IMR-90 (cell line): ENCODE data around the gene EIF5A2. TPM values are rescaled to one million over a fixed set of nuclear protein-coding genes. Genes with fewer than 3 reads are reported as not detected.

Source experiments
- ATAC-seq: fragments of 200-7000 bp; cut with Tn5 transposase; 2 replicates; pipeline ENCODE4 v1.9.1; 2020; ENCODE audit warnings: low read depth, mild to moderate bottlenecking, moderate library complexity
- BruUV-seq: library from RNA; stranded (reverse); fragments of 400-500 nt; replicated peaks from 2 replicates; lab custom pipeline; 2021; lab: Mats Ljungman, UMichigan
- CTCF ChIA-PET: fragments of 300-600 bp; formaldehyde crosslinking; extraction: SDS; loops from one replicate; lab custom pipeline; 2021; ENCODE audit warnings: antibody characterized with exemption; lab: Yijun Ruan, JAX
- POLR2A ChIA-PET: fragments of 300-600 bp; sonication (Branson Sonifier 250); formaldehyde crosslinking; loops from one replicate; lab custom pipeline; 2022; ENCODE audit warnings: antibody characterized with exemption; ENCODE audit not compliant: unreplicated experiment; lab: Charles Lee
- DNase-seq: peaks from one replicate; pipeline ENCODE4 v3.0.0; 2013
- H2AFZ ChIP-seq: replicated peaks from 2 replicates; pipeline ENCODE3; 2013; ENCODE audit warnings: low read length, mild to moderate bottlenecking; ENCODE audit not compliant: poor library complexity
- H2AK5ac ChIP-seq: 2 replicates; pipeline ENCODE4 v1.6.1; 2013; ENCODE audit warnings: low read depth, low read length, inconsistent platforms
- H2AK9ac ChIP-seq: replicated peaks from 2 replicates; pipeline ENCODE3; 2013; ENCODE audit warnings: mild to moderate bottlenecking, low read depth, low read length, moderate library complexity; ENCODE audit not compliant: poor library complexity
- H2BK120ac ChIP-seq: 2 replicates; pipeline ENCODE4 v1.6.1; 2013; ENCODE audit warnings: low read depth, low read length, inconsistent platforms
- H2BK15ac ChIP-seq: 3 replicates; pipeline ENCODE4 v1.6.1; 2013; ENCODE audit warnings: low read depth, low read length, inconsistent platforms
- H2BK20ac ChIP-seq: 2 replicates; pipeline ENCODE4 v1.6.1; 2013; ENCODE audit warnings: low read depth, mild to moderate bottlenecking, inconsistent platforms, low read length, moderate library complexity
- H2BK5ac ChIP-seq: 2 replicates; pipeline ENCODE4 v1.6.1; 2013; ENCODE audit warnings: mild to moderate bottlenecking, low read depth, low read length, inconsistent platforms; ENCODE audit not compliant: poor library complexity, severe bottlenecking
- H3K14ac ChIP-seq: replicated peaks from 2 replicates; pipeline ENCODE4 v1.6.1; 2013; ENCODE audit warnings: low read depth, low read length, inconsistent platforms
- H3K18ac ChIP-seq: 2 replicates; pipeline ENCODE4 v1.6.1; 2013; ENCODE audit warnings: low read depth, low read length, control low read depth
- H3K23ac ChIP-seq: 2 replicates; pipeline ENCODE4 v1.6.1; 2013; ENCODE audit warnings: low read depth, low read length, inconsistent platforms
- H3K27ac ChIP-seq: 2 replicates; pipeline ENCODE4 v1.5.1; 2013; ENCODE audit warnings: mild to moderate bottlenecking, control low read depth, low read length; ENCODE audit not compliant: insufficient read depth
- H3K27me3 ChIP-seq: 2 replicates; pipeline ENCODE4 v1.6.1; 2013; ENCODE audit warnings: low read length; ENCODE audit not compliant: control insufficient read depth, insufficient read depth
- H3K36me3 ChIP-seq: 2 replicates; pipeline ENCODE4 v1.6.1; 2013; ENCODE audit warnings: low read length, mixed read lengths; ENCODE audit not compliant: control insufficient read depth, insufficient read depth
- H3K4ac ChIP-seq: 2 replicates; pipeline ENCODE4 v1.6.1; 2013; ENCODE audit warnings: low read depth, low read length, inconsistent platforms
- H3K4me1 ChIP-seq: 2 replicates; pipeline ENCODE4 v1.6.1; 2013; ENCODE audit warnings: low read length, mixed read lengths; ENCODE audit not compliant: control insufficient read depth, insufficient read depth
- H3K4me2 ChIP-seq: 2 replicates; pipeline ENCODE4 v1.6.1; 2013; ENCODE audit warnings: low read depth, mild to moderate bottlenecking, control low read depth, low read length, moderate library complexity
- H3K4me3 ChIP-seq: 2 replicates; pipeline ENCODE4 v1.5.1; 2013; ENCODE audit warnings: low read depth, mild to moderate bottlenecking, control low read depth, low read length, moderate library complexity; ENCODE audit not compliant: insufficient read depth
- H3K56ac ChIP-seq: 2 replicates; pipeline ENCODE4 v1.6.1; 2013; ENCODE audit warnings: low read length, inconsistent platforms; ENCODE audit not compliant: insufficient read depth; ENCODE audit errors: extremely low read depth
- H3K79me1 ChIP-seq, 2 experiments: 2 replicates each; pipeline ENCODE4 v1.6.1; 2013; ENCODE audit warnings: low read length in 2 of 2, inconsistent platforms in 1 of 2, low read depth in 1 of 2
- H3K9ac ChIP-seq: 2 replicates; pipeline ENCODE4 v1.6.1; 2013; ENCODE audit warnings: low read depth, low read length, control low read depth
- H3K9me1 ChIP-seq: 2 replicates; pipeline ENCODE4 v1.6.1; 2013; ENCODE audit warnings: low read length, inconsistent platforms; ENCODE audit not compliant: insufficient read depth
- H3K9me3 ChIP-seq: 2 replicates; pipeline ENCODE4 v1.6.1; 2013; ENCODE audit warnings: low read length; ENCODE audit not compliant: control insufficient read depth, insufficient read depth
- H4K20me1 ChIP-seq: 2 replicates; pipeline ENCODE4 v1.6.1; 2013; ENCODE audit warnings: low read length, inconsistent platforms; ENCODE audit not compliant: insufficient read depth
- H4K5ac ChIP-seq: 2 replicates; pipeline ENCODE4 v1.6.1; 2013; ENCODE audit warnings: mild to moderate bottlenecking, low read depth, low read length, control low read depth
- H4K8ac ChIP-seq, 2 experiments: 2 replicates each; pipeline ENCODE4 v1.6.1; 2013; ENCODE audit warnings: low read depth in 2 of 2, low read length in 2 of 2, control low read depth in 1 of 2, inconsistent platforms in 1 of 2
- H4K91ac ChIP-seq: 2 replicates; pipeline ENCODE4 v1.6.1; 2013; ENCODE audit warnings: low read depth, low read length, inconsistent platforms; ENCODE audit not compliant: insufficient read depth
- BHLHE40 ChIP-seq: fragments of 150-350 bp; IDR thresholded peaks from 2 replicates; pipeline ENCODE4 v1.6.1; 2016; ENCODE audit warnings: mild to moderate bottlenecking, low read depth, low read length
- CHD1 ChIP-seq: IDR thresholded peaks from 2 replicates; pipeline ENCODE4 v1.6.1; 2012; ENCODE audit warnings: low read depth, low read length, improper control_type of control experiment
- ELK1 ChIP-seq: fragments of 150-350 bp; IDR thresholded peaks from 2 replicates; pipeline ENCODE4 v1.6.1; 2016; ENCODE audit warnings: low read depth, mild to moderate bottlenecking, low read length, moderate library complexity, borderline replicate concordance
- FOS ChIP-seq: fragments of 150-350 bp; IDR thresholded peaks from 2 replicates; pipeline ENCODE4 v1.6.1; 2016; ENCODE audit warnings: low read depth, low read length
- MAFK ChIP-seq: IDR thresholded peaks from 2 replicates; pipeline ENCODE4 v1.6.1; 2012; ENCODE audit warnings: low read depth, low read length, improper control_type of control experiment
- MAZ ChIP-seq: IDR thresholded peaks from 2 replicates; pipeline ENCODE4 v1.6.1; 2012; ENCODE audit warnings: low read depth, mild to moderate bottlenecking, low read length, improper control_type of control experiment, moderate library complexity, borderline replicate concordance
- RAD21 ChIP-seq: IDR thresholded peaks from 2 replicates; pipeline ENCODE4 v1.6.1; 2012; ENCODE audit warnings: low read length, improper control_type of control experiment
- WGBS, 2 experiments: methylation state at CpG; one replicate each; pipeline versions ENCODE4 v1.1.5 to v1.1.7; 2013; ENCODE audit warnings: missing lambda C conversion rate in 2 of 2; ENCODE audit not compliant: insufficient read length in 1 of 2; ENCODE audit errors: extremely low coverage in 2 of 2; 5-methylcytosine and 5-hydroxymethylcytosine counted together
- dilution Hi-C: fragments of 300-500 bp; cut with HindIII; formaldehyde crosslinking; loops from one replicate; pipeline ENCODE4 v1.14.3; 2018; ENCODE audit warnings: low sequenced_read_pairs; ENCODE audit not compliant: unreplicated experiment
- in situ Hi-C: fragments of 300-500 bp; cut with MboI; formaldehyde crosslinking; loops from 3 replicates; pipeline ENCODE4 v1.14.3; 2019; ENCODE audit warnings: low sequenced_read_pairs, inconsistent platforms, mixed read lengths
- intact Hi-C: fragments of 100-400 bp; cut with micrococcal nuclease; formaldehyde crosslinking; loops from 2 replicates; pipeline ENCODE4 v1.10.0; 2022
- polyA plus RNA-seq, 3 experiments: library from polyadenylated mRNA; depleted of rRNA; stranded (reverse); fragments of >200 nt; gene quantifications; 2 replicates each; pipeline ENCODE4 v1.2.3, GENCODE V29; 2012; ENCODE audit warnings: low replicate concordance in 1 of 3
- total RNA-seq: library from RNA; depleted of rRNA; stranded (reverse); fragments of >200 nt; gene quantifications from 2 replicates; pipeline ENCODE4 v1.2.3, GENCODE V29; 2012

The EIF5A2 gene
- total and polyA plus RNA-seq, 2 of the 4 experiments (the other 2 are of a cell fraction) = 7.7 to 7.8 TPM

GRCh38 chr3:170918715-170919114, 10.3 kb upstream of the EIF5A2 start:
- ATAC-seq (no peak), DNase-seq (no peak)
- 45% methylated on average over 4 of the region's 4 CpGs; no CpG with 5 or more reads in 1 of the 2 experiments for WGBS, 2 experiments
- Histone ChIP-seq H4K20me1 (no peaks in the 10 kb centered on the region), H3K4ac (no peak overlapping the region), H2BK120ac (no peak overlapping the region), H2AK9ac (no peak overlapping the region), H2BK20ac (no peak overlapping the region), H3K23ac (no peak overlapping the region), H4K5ac (no peak overlapping the region), H2BK5ac (no peak overlapping the region), H3K4me3 (no peak overlapping the region), H2AK5ac (no peak overlapping the region), H2BK15ac (no peak overlapping the region), H3K56ac (no peak overlapping the region), H3K14ac (no peak overlapping the region), H3K27me3 (no peaks in the 10 kb centered on the region; the same call in 1 of the 2 replicates), H3K36me3 (no peaks in the 10 kb centered on the region), H3K9ac (no peak overlapping the region), H3K27ac (no peak overlapping the region), H3K4me2 (no peak overlapping the region), H4K91ac (no peak overlapping the region), H3K79me1 (no peaks in the 10 kb centered on the region), H4K8ac (no peak overlapping the region), H3K9me1 (no peaks in the 10 kb centered on the region), H3K4me1 (no peaks in the 10 kb centered on the region), H3K18ac (no peak overlapping the region), H2AFZ (no peak overlapping the region), H3K9me3 (peaks cover 10% of the 10 kb centered on the region)
- in situ Hi-C loops (no loop called here), intact Hi-C loops (no loop called here), dilution Hi-C loops (no loop called here)
- ChIA-PET CTCF (no interaction called here), POLR2A (no interaction called here)
- BruUV-seq = no TSS peak
- TF ChIP-seq ELK1 (no peak), MAFK (no peak), RAD21 (no peak), BHLHE40 (no peak), MAZ (no peak), CHD1 (no peak), FOS (no peak)
